NB4 (cell line): Measurements from ENCODE around the gene NUDT3.
A peak's percentile ranks its signal among the peaks of the same experiment; 100 is the strongest.
"Not testable (repeated sequence)": the region's sequence is repeated elsewhere in the genome, so short reads cannot be mapped to it uniquely, and the experiment has no call there.

Source experiments
- DNase-seq: peaks from one replicate; pipeline ENCODE4 v3.0.0; 2010; ENCODE audit warnings: low read depth
- H3K4me3 ChIP-seq: one replicate; pipeline ENCODE4 v1.5.1; 2011; ENCODE audit warnings: mild to moderate bottlenecking, low read depth, low read length, moderate library complexity
- MYC ChIP-seq: IDR thresholded peaks from 2 replicates; pipeline ENCODE4 v1.6.1; 2011; ENCODE audit warnings: low read depth, low read length
- POLR2A ChIP-seq: IDR thresholded peaks from 2 replicates; pipeline ENCODE4 v1.6.1; 2011; ENCODE audit warnings: mild to moderate bottlenecking; ENCODE audit not compliant: insufficient read length; ENCODE audit errors: extremely low read depth
- TF ChIP-seq, protein P1 (sequence below): IDR thresholded peaks from 2 replicates; pipeline ENCODE4 v1.6.1; 2011; ENCODE audit warnings: low read depth, low read length
- TF ChIP-seq, protein P2 (sequence below): IDR thresholded peaks from one replicate; pipeline ENCODE4 v1.5.1; 2012; ENCODE audit warnings: low read depth, low read length

NUDT3 gene

DNA sequence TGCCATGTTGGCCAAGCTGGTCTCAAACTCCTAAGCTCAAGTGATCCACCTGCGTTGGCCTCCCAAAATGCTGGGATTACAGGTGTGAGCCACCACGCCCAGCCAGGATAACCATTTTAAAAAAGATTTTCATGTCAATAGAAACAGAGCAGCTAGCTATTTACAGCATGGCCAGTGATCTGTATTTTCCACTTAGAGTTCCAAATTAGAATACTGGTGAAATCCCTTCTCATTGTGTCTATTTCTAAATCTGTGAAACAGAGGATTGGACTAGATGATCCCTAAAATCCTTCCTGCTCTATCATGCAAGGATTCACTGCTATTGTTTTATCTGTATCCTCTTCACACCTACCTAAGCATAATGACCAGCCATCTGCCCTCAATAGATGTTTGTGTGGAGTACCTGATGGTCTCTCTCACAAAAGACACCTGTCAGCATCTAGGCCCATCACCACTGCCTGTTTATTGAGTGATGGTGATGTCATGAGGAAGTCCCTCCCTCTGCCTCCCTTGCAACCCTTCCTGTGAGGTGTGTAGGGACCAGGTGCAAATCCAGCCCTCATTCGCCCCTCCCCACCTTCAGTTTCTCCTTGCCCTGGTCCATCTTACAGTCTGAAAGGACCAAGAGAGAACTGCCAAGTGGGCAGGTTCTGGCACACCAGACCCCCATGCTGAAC is 117.2 kb downstream of the NUDT3 start:
- H3K4me3 ChIP-seq = no peak overlapping the region
- TF ChIP-seq, protein P1, sequence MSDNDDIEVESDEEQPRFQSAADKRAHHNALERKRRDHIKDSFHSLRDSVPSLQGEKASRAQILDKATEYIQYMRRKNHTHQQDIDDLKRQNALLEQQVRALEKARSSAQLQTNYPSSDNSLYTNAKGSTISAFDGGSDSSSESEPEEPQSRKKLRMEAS = no peak
- TF ChIP-seq MYC (no peak), POLR2A (no peak)
- TF ChIP-seq, protein P2, sequence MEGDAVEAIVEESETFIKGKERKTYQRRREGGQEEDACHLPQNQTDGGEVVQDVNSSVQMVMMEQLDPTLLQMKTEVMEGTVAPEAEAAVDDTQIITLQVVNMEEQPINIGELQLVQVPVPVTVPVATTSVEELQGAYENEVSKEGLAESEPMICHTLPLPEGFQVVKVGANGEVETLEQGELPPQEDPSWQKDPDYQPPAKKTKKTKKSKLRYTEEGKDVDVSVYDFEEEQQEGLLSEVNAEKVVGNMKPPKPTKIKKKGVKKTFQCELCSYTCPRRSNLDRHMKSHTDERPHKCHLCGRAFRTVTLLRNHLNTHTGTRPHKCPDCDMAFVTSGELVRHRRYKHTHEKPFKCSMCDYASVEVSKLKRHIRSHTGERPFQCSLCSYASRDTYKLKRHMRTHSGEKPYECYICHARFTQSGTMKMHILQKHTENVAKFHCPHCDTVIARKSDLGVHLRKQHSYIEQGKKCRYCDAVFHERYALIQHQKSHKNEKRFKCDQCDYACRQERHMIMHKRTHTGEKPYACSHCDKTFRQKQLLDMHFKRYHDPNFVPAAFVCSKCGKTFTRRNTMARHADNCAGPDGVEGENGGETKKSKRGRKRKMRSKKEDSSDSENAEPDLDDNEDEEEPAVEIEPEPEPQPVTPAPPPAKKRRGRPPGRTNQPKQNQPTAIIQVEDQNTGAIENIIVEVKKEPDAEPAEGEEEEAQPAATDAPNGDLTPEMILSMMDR = no peak
- no peak for DNase-seq

DNA sequence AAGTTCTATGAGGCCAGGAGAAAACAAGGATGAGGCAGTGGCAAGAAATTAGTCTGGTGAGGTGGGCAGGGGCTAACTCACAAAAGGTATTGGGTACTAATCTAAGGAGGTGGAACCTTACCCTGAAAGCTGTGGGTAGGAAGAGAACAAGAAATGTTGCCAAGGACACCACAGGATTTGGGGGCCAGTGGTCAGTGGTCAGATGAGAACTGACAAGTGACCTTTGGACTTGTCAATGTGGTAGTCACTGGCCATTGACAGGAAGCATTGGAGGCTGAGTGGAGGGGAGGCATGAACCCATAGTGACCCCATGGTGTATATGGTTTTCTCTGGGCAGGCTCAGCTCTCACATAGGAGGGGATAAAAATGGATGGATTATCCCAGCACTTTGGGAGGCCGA is 118.3 kb downstream of the NUDT3 start:
- no peak overlapping the region for H3K4me3 ChIP-seq
- DNase-seq = no peak

DNA sequence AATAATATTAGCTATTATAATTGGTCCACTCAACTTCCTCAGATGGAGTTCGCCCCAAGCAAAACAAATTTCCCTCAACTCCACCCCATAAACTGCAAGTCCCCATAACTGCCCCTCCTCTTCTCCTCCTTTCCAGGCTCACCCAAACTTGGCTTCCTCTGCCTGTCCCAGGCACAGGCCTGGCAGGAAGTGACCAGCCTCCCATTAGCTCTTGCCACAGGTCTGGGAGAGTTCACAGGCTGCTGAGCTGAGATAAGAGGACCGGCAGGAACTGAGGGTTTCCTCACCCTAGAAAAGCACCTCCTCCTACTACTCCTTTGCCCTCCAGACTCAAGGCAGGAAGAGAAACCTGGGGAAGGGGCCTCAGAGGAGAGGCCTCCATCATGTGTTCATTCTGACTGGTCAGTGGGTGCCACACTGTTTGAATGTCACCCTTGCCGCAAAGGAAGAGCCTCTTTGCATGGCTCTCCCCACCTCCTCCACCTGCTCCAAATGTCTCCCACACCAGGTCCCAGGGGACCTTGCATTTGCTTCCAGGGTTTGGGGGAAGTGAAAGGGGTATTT is 119.1 kb downstream of the NUDT3 start:
- DNase-seq = peak; percentile 96
- H3K4me3 ChIP-seq = no peak overlapping the region

More for the DNA sequence above, 118.3 kb downstream of the NUDT3 start:
- TF ChIP-seq POLR2A (no peak), MYC (no peak)
- TF ChIP-seq, protein P1 = no peak
- TF ChIP-seq, protein P2 = no peak

GRCh38 chr6:34272013-34272926 is 120.2 kb downstream of the NUDT3 start:
- DNase-seq = peak; percentile 67
- TF ChIP-seq, protein P1 = no peak
- TF ChIP-seq POLR2A (no peak), MYC (no peak)
- TF ChIP-seq, protein P2 = no peak
- no peak overlapping the region for H3K4me3 ChIP-seq

More for the DNA sequence above, 119.1 kb downstream of the NUDT3 start:
- TF ChIP-seq POLR2A (no peak), MYC (peak; percentile 5; the same call in 1 of the 2 replicates)
- TF ChIP-seq, protein P1 = 0 out of 2 replicates have a peak, but pooled peaks have one; percentile 29
- TF ChIP-seq, protein P2 = no peak

- H3K4me3 ChIP-seq = not testable (repeated sequence)
- peak; percentile 69 for DNase-seq
Measured at GRCh38 chr6:34269658-34270341, 122.7 kb downstream of the NUDT3 start.

DNA sequence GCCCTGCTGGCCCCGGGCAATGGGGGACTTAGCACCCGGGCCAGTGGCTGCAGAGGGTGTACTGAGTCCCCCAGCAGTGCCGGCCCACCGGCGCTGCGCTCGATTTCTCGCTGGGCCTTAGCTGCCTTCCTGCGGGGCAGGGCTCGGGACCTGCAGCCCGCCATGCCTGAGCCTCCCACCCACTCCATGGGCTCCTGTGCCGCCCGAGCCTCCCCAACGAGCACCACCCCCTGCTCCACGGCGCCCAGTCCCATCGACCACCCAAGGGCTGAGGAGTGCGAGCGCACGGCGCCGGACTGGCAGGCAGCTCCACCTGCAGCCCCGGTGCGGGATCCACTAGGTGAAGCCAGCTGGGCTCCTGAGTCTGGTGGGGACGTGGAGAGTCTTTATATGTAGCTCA is 123.3 kb downstream of the NUDT3 start:
- DNase-seq = not testable (repeated sequence)

More for the DNA sequence above, 123.3 kb downstream of the NUDT3 start:
- H3K4me3 ChIP-seq = not testable (repeated sequence)
